Loucy (cell line): Measurements from ENCODE around the gene ZNF559.
"Not testable (repeated sequence)": the region's sequence is repeated elsewhere in the genome, so short reads cannot be mapped to it uniquely, and the experiment has no call there.

Experiments used
- EZH2phosphoT487 ChIP-seq: fragments of 200-600 bp; IDR thresholded peaks from 2 replicates; pipeline ENCODE4 v1.6.1; 2018; ENCODE audit warnings: antibody characterized with exemption, mild to moderate bottlenecking, moderate library complexity, borderline replicate concordance
- TF ChIP-seq, protein P1 (sequence below): fragments of 200-600 bp; sonication (generic); conservative IDR thresholded peaks from 2 replicates; pipeline ENCODE4 v1.5.1; 2014; ENCODE audit warnings: mild to moderate bottlenecking, antibody characterized with exemption, low read length

DNA sequence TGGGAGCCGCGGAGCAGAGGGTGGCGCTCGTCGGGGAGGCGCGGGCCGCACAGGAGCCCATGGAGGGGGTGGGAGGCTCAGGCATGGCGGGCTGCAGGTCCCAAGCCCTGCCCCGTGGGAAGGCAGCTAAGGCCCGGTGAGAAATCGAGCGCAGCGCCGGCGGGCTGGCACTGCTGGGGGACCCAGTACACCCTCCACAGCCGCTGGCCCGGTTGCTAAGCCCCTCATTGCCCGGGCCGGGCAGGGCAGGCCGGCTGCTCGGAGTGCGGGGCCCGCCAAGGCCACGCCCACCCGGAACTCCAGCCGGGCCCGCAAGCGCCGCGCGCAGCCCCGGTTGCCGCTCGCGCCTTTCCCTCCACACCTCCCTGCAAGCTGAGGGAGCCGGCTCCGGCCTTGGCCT lies 40.5 kb upstream of the ZNF559 start:
- TF ChIP-seq, protein P1, sequence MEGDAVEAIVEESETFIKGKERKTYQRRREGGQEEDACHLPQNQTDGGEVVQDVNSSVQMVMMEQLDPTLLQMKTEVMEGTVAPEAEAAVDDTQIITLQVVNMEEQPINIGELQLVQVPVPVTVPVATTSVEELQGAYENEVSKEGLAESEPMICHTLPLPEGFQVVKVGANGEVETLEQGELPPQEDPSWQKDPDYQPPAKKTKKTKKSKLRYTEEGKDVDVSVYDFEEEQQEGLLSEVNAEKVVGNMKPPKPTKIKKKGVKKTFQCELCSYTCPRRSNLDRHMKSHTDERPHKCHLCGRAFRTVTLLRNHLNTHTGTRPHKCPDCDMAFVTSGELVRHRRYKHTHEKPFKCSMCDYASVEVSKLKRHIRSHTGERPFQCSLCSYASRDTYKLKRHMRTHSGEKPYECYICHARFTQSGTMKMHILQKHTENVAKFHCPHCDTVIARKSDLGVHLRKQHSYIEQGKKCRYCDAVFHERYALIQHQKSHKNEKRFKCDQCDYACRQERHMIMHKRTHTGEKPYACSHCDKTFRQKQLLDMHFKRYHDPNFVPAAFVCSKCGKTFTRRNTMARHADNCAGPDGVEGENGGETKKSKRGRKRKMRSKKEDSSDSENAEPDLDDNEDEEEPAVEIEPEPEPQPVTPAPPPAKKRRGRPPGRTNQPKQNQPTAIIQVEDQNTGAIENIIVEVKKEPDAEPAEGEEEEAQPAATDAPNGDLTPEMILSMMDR: not testable (repeated sequence)
- not testable (repeated sequence) for TF ChIP-seq EZH2phosphoT487
